A673 (cell line): Measurements from ENCODE around the gene ZDHHC11B.
"Not testable (repeated sequence)": the region's sequence is repeated elsewhere in the genome, so short reads cannot be mapped to it uniquely, and the experiment has no call there.

Experiments
- EZH2 ChIP-seq: fragments of 200-600 bp; sonication (generic); IDR thresholded peaks from 2 replicates; pipeline ENCODE4 v1.6.1; 2017; ENCODE audit warnings: borderline replicate concordance, low read depth, mild to moderate bottlenecking, mixed read lengths, antibody characterized with exemption, low read length; ENCODE audit not compliant: poor library complexity, severe bottlenecking
- TF ChIP-seq, protein P1 (sequence below): fragments of 300-800, 200-600 bp; sonication (generic); conservative IDR thresholded peaks from 2 replicates; pipeline ENCODE4 v1.5.1; 2017; ENCODE audit warnings: low read depth, mild to moderate bottlenecking, antibody characterized with exemption, low read length, moderate library complexity, mixed read lengths

- TF ChIP-seq, protein P1, sequence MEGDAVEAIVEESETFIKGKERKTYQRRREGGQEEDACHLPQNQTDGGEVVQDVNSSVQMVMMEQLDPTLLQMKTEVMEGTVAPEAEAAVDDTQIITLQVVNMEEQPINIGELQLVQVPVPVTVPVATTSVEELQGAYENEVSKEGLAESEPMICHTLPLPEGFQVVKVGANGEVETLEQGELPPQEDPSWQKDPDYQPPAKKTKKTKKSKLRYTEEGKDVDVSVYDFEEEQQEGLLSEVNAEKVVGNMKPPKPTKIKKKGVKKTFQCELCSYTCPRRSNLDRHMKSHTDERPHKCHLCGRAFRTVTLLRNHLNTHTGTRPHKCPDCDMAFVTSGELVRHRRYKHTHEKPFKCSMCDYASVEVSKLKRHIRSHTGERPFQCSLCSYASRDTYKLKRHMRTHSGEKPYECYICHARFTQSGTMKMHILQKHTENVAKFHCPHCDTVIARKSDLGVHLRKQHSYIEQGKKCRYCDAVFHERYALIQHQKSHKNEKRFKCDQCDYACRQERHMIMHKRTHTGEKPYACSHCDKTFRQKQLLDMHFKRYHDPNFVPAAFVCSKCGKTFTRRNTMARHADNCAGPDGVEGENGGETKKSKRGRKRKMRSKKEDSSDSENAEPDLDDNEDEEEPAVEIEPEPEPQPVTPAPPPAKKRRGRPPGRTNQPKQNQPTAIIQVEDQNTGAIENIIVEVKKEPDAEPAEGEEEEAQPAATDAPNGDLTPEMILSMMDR, result not testable (repeated sequence)
- not testable (repeated sequence) for TF ChIP-seq EZH2
Observed at GRCh38 chr5:774304-774703, 10.2 kb downstream of the ZDHHC11B start.
